Endothelial cell of umbilical vein (primary cell): Measurements from ENCODE around the gene HNRNPA2B1. TPM values are rescaled to one million over a fixed set of nuclear protein-coding genes. Genes with fewer than 3 reads are reported as not detected.

Experiments
- BruUV-seq: library from RNA; stranded (reverse); fragments of 400-500 nt; replicated peaks from 2 replicates; lab custom pipeline; 2021; lab: Mats Ljungman, UMichigan
- CTCF ChIA-PET: fragments of 300-600, 350-600 bp; sonication (Branson Sonifier 250); formaldehyde crosslinking; loops from one replicate; lab custom pipeline; 2021; ENCODE audit warnings: antibody characterized with exemption, inconsistent platforms; lab: Charles Lee
- POLR2A ChIA-PET: fragments of 300-600, 350-600 bp; sonication (Branson Sonifier 250); formaldehyde crosslinking; loops from one replicate; lab custom pipeline; 2021; ENCODE audit warnings: antibody characterized with exemption, inconsistent platforms; lab: Charles Lee
- DNase-seq: peaks from one replicate; pipeline ENCODE4 v3.0.0-alpha.2; 2011; ENCODE audit warnings: low read depth, low spot score
- FAIRE-seq: peaks from 2 replicates; lab custom pipeline; 2011; peaks lifted over from hg19 to GRCh38; lab: Jason Lieb, UNC
- H2AFZ ChIP-seq: 2 replicates; pipeline ENCODE4 v1.6.0; 2012; ENCODE audit warnings: low read depth, low read length, control low read depth, inconsistent platforms
- H3K27ac ChIP-seq: 2 replicates; pipeline ENCODE4 v1.5.1; 2011; ENCODE audit warnings: low read depth, mild to moderate bottlenecking, control low read depth, low read length, moderate library complexity; ENCODE audit not compliant: insufficient read depth
- H3K27me3 ChIP-seq, 2 experiments: 2 replicates each; pipeline versions ENCODE4 v1.6.0 to v1.6.1; 2011; ENCODE audit warnings: low read length in 2 of 2, mixed read lengths in 1 of 2; ENCODE audit not compliant: control insufficient read depth in 2 of 2, insufficient read depth in 2 of 2
- H3K36me3 ChIP-seq, 2 experiments: 2 replicates in 1 of 2; 3 replicates in 1 of 2; pipeline ENCODE4 v1.5.1; 2011; ENCODE audit warnings: low read length in 2 of 2, mild to moderate bottlenecking in 1 of 2, moderate library complexity in 1 of 2; ENCODE audit not compliant: control insufficient read depth in 2 of 2, insufficient read depth in 2 of 2; ENCODE audit errors: extremely low read depth in 1 of 2
- H3K4me1 ChIP-seq: 3 replicates; pipeline ENCODE4 v1.5.1; 2011; ENCODE audit warnings: mild to moderate bottlenecking, low read length; ENCODE audit not compliant: control insufficient read depth, insufficient read depth; ENCODE audit errors: extremely low read depth
- H3K4me2 ChIP-seq: 2 replicates; pipeline ENCODE4 v1.6.1; 2011; ENCODE audit warnings: low read length, control low read depth, mixed read lengths; ENCODE audit not compliant: insufficient read depth
- H3K4me3 ChIP-seq, 3 experiments: fragments of 200-600 bp in 1 of 3; sonication (generic), shearing (Covaris generic) in 1 of 3; replicated peaks in 1 of 3; 2 replicates each; pipeline ENCODE4 v1.5.1; 2011 to 2016; ENCODE audit warnings: control low read depth in 3 of 3, low read length in 3 of 3, mild to moderate bottlenecking in 2 of 3, inconsistent platforms in 1 of 3, low read depth in 1 of 3, moderate library complexity in 1 of 3; ENCODE audit not compliant: insufficient read depth in 1 of 3
- H3K79me2 ChIP-seq: 2 replicates; pipeline ENCODE4 v1.6.0; 2012; ENCODE audit warnings: low read length, inconsistent platforms; ENCODE audit not compliant: control insufficient read depth, insufficient read depth
- H3K9ac ChIP-seq: replicated peaks from 2 replicates; pipeline ENCODE3; 2011; ENCODE audit warnings: low read length, control low read depth; ENCODE audit not compliant: insufficient read depth; ENCODE audit errors: extremely low read depth
- H3K9me1 ChIP-seq: replicated peaks from 3 replicates; pipeline ENCODE4 v1.6.0; 2011; ENCODE audit warnings: mild to moderate bottlenecking, low read length; ENCODE audit not compliant: control insufficient read depth, insufficient read depth; ENCODE audit errors: extremely low read depth
- H3K9me3 ChIP-seq: replicated peaks from 2 replicates; pipeline ENCODE4 v1.5.1; 2012; ENCODE audit warnings: low read length, inconsistent platforms; ENCODE audit not compliant: control insufficient read depth, insufficient read depth
- H4K20me1 ChIP-seq: replicated peaks from 2 replicates; pipeline ENCODE3; 2011; ENCODE audit warnings: mild to moderate bottlenecking, low read length; ENCODE audit not compliant: control insufficient read depth, insufficient read depth; ENCODE audit errors: extremely low read depth
- CTCF ChIP-seq, 2 donors: IDR thresholded peaks; 1 replicate in 1 of 2; 2 replicates in 1 of 2; pipeline ENCODE4 v1.5.1; 2011; ENCODE audit warnings: low read length in 2 of 2, mild to moderate bottlenecking in 2 of 2, moderate library complexity in 2 of 2, control low read depth in 1 of 2, inconsistent platforms in 1 of 2, low read depth in 1 of 2; ENCODE audit not compliant: insufficient read depth in 1 of 2; ENCODE audit errors: extremely low read depth in 1 of 2
- EZH2 ChIP-seq: IDR thresholded peaks from 2 replicates; pipeline ENCODE4 v1.6.1; 2012; ENCODE audit warnings: borderline replicate concordance, low read depth, mild to moderate bottlenecking, moderate library complexity, low read length, inconsistent platforms; ENCODE audit not compliant: severe bottlenecking
- FOS ChIP-seq: IDR thresholded peaks from 2 replicates; pipeline ENCODE4 v1.6.1; 2011; ENCODE audit warnings: mild to moderate bottlenecking, low read length, moderate library complexity, borderline replicate concordance; ENCODE audit not compliant: insufficient read depth
- GATA2 ChIP-seq: IDR thresholded peaks from 2 replicates; pipeline ENCODE4 v1.7.0; 2011; ENCODE audit warnings: low read depth, mild to moderate bottlenecking, moderate library complexity, mixed read lengths, low read length; ENCODE audit not compliant: insufficient read length, insufficient read depth
- JUN ChIP-seq: IDR thresholded peaks from 2 replicates; pipeline ENCODE4 v1.6.1; 2011; ENCODE audit warnings: borderline replicate concordance, low read depth; ENCODE audit not compliant: insufficient read length, insufficient read depth
- MAX ChIP-seq: IDR thresholded peaks from 2 replicates; pipeline ENCODE4 v1.6.1; 2011; ENCODE audit not compliant: insufficient read depth, insufficient read length
- MYC ChIP-seq: IDR thresholded peaks from one replicate; pipeline ENCODE4 v1.6.1; 2011; ENCODE audit warnings: mild to moderate bottlenecking, low read depth, low read length
- POLR2A ChIP-seq: IDR thresholded peaks from 2 replicates; pipeline ENCODE4 v1.6.1; 2012; ENCODE audit warnings: low read depth, mild to moderate bottlenecking, control low read depth, low read length
- POLR2AphosphoS5 ChIP-seq: IDR thresholded peaks from 2 replicates; pipeline ENCODE4 v1.6.1; 2012; ENCODE audit warnings: low read depth, mild to moderate bottlenecking, control low read depth, low read length, moderate library complexity; ENCODE audit not compliant: insufficient read depth
- dilution Hi-C: fragments of 300-500 bp; cut with MboI; formaldehyde crosslinking; loops from one replicate; pipeline ENCODE4 v1.15.0; 2019; ENCODE audit warnings: low sequenced_read_pairs; ENCODE audit not compliant: extremely low pct_ligation_motif_present
- intact Hi-C: fragments of 100-400 bp; cut with micrococcal nuclease; formaldehyde crosslinking; loops from one replicate; pipeline ENCODE4 v1.10.0; 2022
- polyA plus RNA-seq, 4 experiments: library from polyadenylated mRNA; depleted of rRNA in 3 of 4; stranded (reverse) in 3 of 4; unstranded in 1 of 4; fragments of >200 nt; gene quantifications; 2 replicates each; pipeline versions ENCODE4 v1.2.1 to v1.2.3, GENCODE V29; 2011 to 2012; ENCODE audit warnings: missing spikeins in 1 of 4
- total RNA-seq: library from RNA; stranded (reverse); gene quantifications from 2 replicates; pipeline ENCODE4 v1.2.3, GENCODE V29; 2021

HNRNPA2B1 gene
- total and polyA plus RNA-seq, 2 donors (not counting 3 experiments of a cell fraction or from before 2014, with no cell fraction given) = 198 to 703 TPM

- ChIA-PET POLR2A (interaction anchor here (1.0 kb wide), 1 partner anchor 11 kb away, joined by 3 read pairs; the partner anchor contains the start of gene NFE2L3), CTCF (no interaction called here)
- H2AFZ ChIP-seq = no peak overlapping the region
- no peaks in the 10 kb centered on the region for H3K4me1 ChIP-seq
- no peak overlapping the region for H3K4me3 ChIP-seq
- no peak for DNase-seq
- no peaks in the 10 kb centered on the region for H3K9me1 ChIP-seq
- peaks cover 5 to 8% of the 10 kb centered on the region in 2 experiments for H3K27me3 ChIP-seq
- TF ChIP-seq MYC (no peak), POLR2A (no peak), CTCF (IDR thresholded peaks at IDR 0.05; ENCODE audit: extremely low read depth in 1 of 2, insufficient read depth in 1 of 2, low read depth in 1 of 2, low read length in 2 of 2) (no peak), EZH2 (no peak), POLR2AphosphoS5 (no peak), JUN (no peak), MAX (no peak), GATA2 (no peak), FOS (no peak)
- no peak overlapping the region for H3K4me2 ChIP-seq
- no peaks in the 10 kb centered on the region for H3K9me3 ChIP-seq
- no peaks in the 10 kb centered on the region for H4K20me1 ChIP-seq
- intact Hi-C loops (no loop called here), dilution Hi-C loops (no loop called here)
- no peak for FAIRE-seq
- H3K79me2 ChIP-seq = no peaks in the 10 kb centered on the region
- no TSS peak for BruUV-seq
- no peak overlapping the region for H3K27ac ChIP-seq
- H3K36me3 ChIP-seq = no peaks in the 10 kb centered on the region
- no peak overlapping the region for H3K9ac ChIP-seq
Measured at GRCh38 chr7:26140380-26140779, 60.2 kb downstream of the HNRNPA2B1 start.

Other genes starting within 250 kb of the HNRNPA2B1 start
- 28.4 and 40.2 TPM in 2 replicates for gene NFE2L3, start 48.5 kb downstream of the HNRNPA2B1 start, total RNA-seq
- 29.6 and 30.8 TPM in 2 replicates for gene NFE2L3, start 48.5 kb downstream of the HNRNPA2B1 start, polyA plus RNA-seq
- 184 and 200 TPM in 2 replicates for gene CBX3, start 999 bp upstream of the HNRNPA2B1 start, total RNA-seq
- gene CBX3, start 999 bp upstream of the HNRNPA2B1 start, polyA plus RNA-seq = 41.7 and 47.5 TPM in 2 replicates
- 0.80 and 1.2 TPM in 2 replicates for gene SNX10, start 91.1 kb upstream of the HNRNPA2B1 start, total RNA-seq
- gene SNX10, start 91.1 kb upstream of the HNRNPA2B1 start, polyA plus RNA-seq = 0.10 and 0.25 TPM in 2 replicates